Left ventricle myocardium inferior (tissue), 1 donor: ENCODE results near the gene TPSAB1. TPM values are rescaled to one million over a fixed set of nuclear protein-coding genes. Genes with fewer than 3 reads are reported as not detected.

ENCODE experiments used
- DNase-seq: peaks from one replicate; pipeline ENCODE4 v3.0.0-alpha.2; 2020
- H3K27ac ChIP-seq: fragments of 200-600 bp; replicated peaks from 2 replicates; pipeline ENCODE4 v1.8.0; 2021
- H3K27me3 ChIP-seq: fragments of 200-600 bp; 2 replicates; pipeline ENCODE4 v1.8.0; 2021; ENCODE audit warnings: low read depth
- H3K36me3 ChIP-seq: fragments of 200-600 bp; 2 replicates; pipeline ENCODE4 v1.8.0; 2021
- H3K4me1 ChIP-seq: fragments of 200-600 bp; 2 replicates; pipeline ENCODE4 v1.8.0; 2021
- H3K4me3 ChIP-seq: fragments of 200-600 bp; 2 replicates; pipeline ENCODE4 v1.8.0; 2021; ENCODE audit warnings: mild to moderate bottlenecking, moderate library complexity
- H3K9me3 ChIP-seq: fragments of 200-600 bp; replicated peaks from 2 replicates; pipeline ENCODE4 v1.8.0; 2021
- intact Hi-C: fragments of 100-400 bp; cut with micrococcal nuclease; formaldehyde crosslinking; loops from one replicate; pipeline ENCODE4 v1.11.0; 2022
- total RNA-seq: library from RNA; stranded (reverse); fragmentation: NEBNext Ultra II Directional; extraction: Animal tissue kit (Norgen Biotek cat#: 25700); gene quantifications from one replicate; pipeline ENCODE4 v1.2.1, GENCODE V29; 2021
- TF ChIP-seq, protein P1 (sequence below): fragments of 200-600 bp; IDR thresholded peaks from 2 replicates; pipeline ENCODE4 v1.8.0; 2021; ENCODE audit warnings: antibody characterized with exemption, mild to moderate bottlenecking, borderline replicate concordance
- donor health status: DM: no; HTN: yes; CAD: no; lungs with severe emphysema.

Gene TPSAB1
- total RNA-seq, 1 donor from 2014 or later, result 3.6 TPM

DNA sequence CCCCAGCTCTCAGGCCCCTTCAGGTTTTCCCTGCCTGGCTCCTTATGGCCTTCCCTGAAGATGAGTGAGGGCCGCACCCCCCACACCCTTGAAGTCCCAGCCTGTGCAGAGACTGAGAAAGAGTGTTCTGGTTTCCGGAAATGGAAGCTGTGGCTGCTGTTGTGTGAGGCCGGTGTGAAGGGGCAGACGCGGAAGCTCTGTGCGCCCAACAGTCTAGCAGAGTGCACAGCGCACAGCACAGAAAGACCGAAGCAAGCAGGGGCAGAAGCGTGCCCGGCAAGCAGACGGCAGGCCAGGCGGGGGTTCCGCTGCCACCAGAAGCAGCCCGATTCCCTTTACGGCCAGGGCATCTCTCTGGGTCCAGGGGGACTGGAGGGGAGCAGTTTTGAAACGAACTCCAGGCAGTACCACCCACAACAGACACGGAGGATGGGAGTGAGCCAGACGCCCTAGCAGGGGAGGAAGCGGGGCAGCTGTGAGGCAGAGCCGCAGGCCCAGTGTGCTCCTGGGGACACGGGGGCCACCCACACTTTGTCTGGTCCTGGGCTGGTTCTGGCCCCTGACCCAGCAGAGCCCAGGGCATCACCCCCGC lies 32.2 kb upstream of the TPSAB1 start:
- Histone ChIP-seq H3K4me1 (no peaks in the 10 kb centered on the region), H3K36me3 (no peaks in the 10 kb centered on the region), H3K27me3 (peaks cover 27% of the 10 kb centered on the region), H3K27ac (no peak overlapping the region), H3K4me3 (no peak overlapping the region), H3K9me3 (no peaks in the 10 kb centered on the region)
- intact Hi-C loops, result no loop called here
- TF ChIP-seq, protein P1, sequence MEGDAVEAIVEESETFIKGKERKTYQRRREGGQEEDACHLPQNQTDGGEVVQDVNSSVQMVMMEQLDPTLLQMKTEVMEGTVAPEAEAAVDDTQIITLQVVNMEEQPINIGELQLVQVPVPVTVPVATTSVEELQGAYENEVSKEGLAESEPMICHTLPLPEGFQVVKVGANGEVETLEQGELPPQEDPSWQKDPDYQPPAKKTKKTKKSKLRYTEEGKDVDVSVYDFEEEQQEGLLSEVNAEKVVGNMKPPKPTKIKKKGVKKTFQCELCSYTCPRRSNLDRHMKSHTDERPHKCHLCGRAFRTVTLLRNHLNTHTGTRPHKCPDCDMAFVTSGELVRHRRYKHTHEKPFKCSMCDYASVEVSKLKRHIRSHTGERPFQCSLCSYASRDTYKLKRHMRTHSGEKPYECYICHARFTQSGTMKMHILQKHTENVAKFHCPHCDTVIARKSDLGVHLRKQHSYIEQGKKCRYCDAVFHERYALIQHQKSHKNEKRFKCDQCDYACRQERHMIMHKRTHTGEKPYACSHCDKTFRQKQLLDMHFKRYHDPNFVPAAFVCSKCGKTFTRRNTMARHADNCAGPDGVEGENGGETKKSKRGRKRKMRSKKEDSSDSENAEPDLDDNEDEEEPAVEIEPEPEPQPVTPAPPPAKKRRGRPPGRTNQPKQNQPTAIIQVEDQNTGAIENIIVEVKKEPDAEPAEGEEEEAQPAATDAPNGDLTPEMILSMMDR, result no peak
- no peak for DNase-seq

GRCh38 chr16:1209081-1209480 lies 31.4 kb upstream of the TPSAB1 start:
- Histone ChIP-seq H3K36me3 (no peaks in the 10 kb centered on the region), H3K4me3 (no peak overlapping the region), H3K4me1 (no peaks in the 10 kb centered on the region), H3K9me3 (no peaks in the 10 kb centered on the region), H3K27ac (no peak overlapping the region), H3K27me3 (peaks cover 23% of the 10 kb centered on the region)
- intact Hi-C loops, result no loop called here
- TF ChIP-seq, protein P1, result no peak
- no peak for DNase-seq

GRCh38 chr16:1210461-1210860 lies 30.0 kb upstream of the TPSAB1 start:
- intact Hi-C loops, result no loop called here
- no peak for DNase-seq
- Histone ChIP-seq H3K9me3 (no peaks in the 10 kb centered on the region), H3K36me3 (no peaks in the 10 kb centered on the region), H3K27ac (no peak overlapping the region), H3K27me3 (peaks cover 29% of the 10 kb centered on the region), H3K4me1 (no peaks in the 10 kb centered on the region), H3K4me3 (no peak overlapping the region)
- TF ChIP-seq, protein P1, result no peak

GRCh38 chr16:1211451-1212268 lies 28.8 kb upstream of the TPSAB1 start:
- no peak for DNase-seq
- Histone ChIP-seq H3K27me3 (peaks cover 30% of the 10 kb centered on the region), H3K9me3 (no peaks in the 10 kb centered on the region), H3K4me3 (no peak overlapping the region), H3K27ac (no peak overlapping the region), H3K36me3 (no peaks in the 10 kb centered on the region), H3K4me1 (no peaks in the 10 kb centered on the region)
- TF ChIP-seq, protein P1, result no peak
- intact Hi-C loops, result no loop called here

DNA sequence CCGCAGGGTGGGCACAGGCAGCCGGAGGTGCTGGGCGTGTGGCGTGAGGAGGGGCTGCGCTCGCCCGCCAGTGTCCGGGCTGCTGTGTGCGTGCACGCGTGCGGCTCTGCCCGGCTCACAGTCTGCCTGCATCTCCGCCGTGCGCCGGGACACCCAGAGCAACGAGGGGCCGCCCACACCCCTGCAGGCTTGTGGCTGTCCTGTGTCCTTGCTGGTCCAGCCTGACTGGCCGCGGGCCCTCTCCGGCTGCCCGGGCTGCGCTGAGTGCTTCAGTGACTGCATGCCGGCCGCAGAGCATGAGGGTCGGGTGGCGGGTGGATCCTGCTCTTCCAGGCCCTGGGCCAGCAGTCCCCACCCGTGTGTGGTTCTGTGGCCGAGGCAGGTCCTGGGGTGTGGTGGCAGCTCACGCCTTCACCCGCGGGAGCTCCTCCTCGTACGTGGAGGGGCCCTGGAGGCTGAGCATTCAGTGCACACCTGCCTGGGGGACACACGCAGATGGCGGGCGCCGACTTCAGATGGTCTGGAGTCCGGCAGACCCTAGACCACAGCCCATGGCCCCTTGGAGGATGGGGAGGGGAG lies 27.8 kb upstream of the TPSAB1 start:
- intact Hi-C loops, result no loop called here

More for the DNA sequence above, 27.8 kb upstream of the TPSAB1 start:
- no peak for DNase-seq
- Histone ChIP-seq H3K36me3 (no peaks in the 10 kb centered on the region), H3K27me3 (peaks cover 30% of the 10 kb centered on the region), H3K4me3 (no peak overlapping the region), H3K4me1 (no peaks in the 10 kb centered on the region), H3K9me3 (no peaks in the 10 kb centered on the region), H3K27ac (no peak overlapping the region)
- TF ChIP-seq, protein P1, result no peak
